ENCODE measurements around the gene TBX15.

GRCh38 chr1:119012383-119012782 is 24.2 kb upstream of the TBX15 start:
- TF ChIP-seq CTCF (conservative IDR thresholded peaks at IDR 0.05) = no peak
- TF ChIP-seq ZFX (IDR thresholded peaks at IDR 0.05) = no peak
